GM12875 (cell line): ENCODE data around the gene NUP210.

Experiments
- H3K4me3 ChIP-seq: one replicate; pipeline ENCODE4 v1.5.1; 2011; ENCODE audit warnings: low read depth, low read length, control low read depth
- CTCF ChIP-seq: IDR thresholded peaks from 2 replicates; pipeline ENCODE4 v1.5.1; 2011; ENCODE audit warnings: low read depth, mild to moderate bottlenecking, control low read depth, inconsistent platforms, low read length, moderate library complexity, borderline replicate concordance; ENCODE audit not compliant: insufficient read depth

Gene NUP210

GRCh38 chr3:13268120-13268519, 152.0 kb downstream of the NUP210 start:
- no peak for TF ChIP-seq CTCF
- H3K4me3 ChIP-seq, result no peak overlapping the region

- no peak for TF ChIP-seq CTCF
- H3K4me3 ChIP-seq, result no peak overlapping the region
Measured at GRCh38 chr3:13266651-13267362, 153.3 kb downstream of the NUP210 start.
